K562 (cell line): ENCODE results near the gene PSMA8. TPM values are rescaled to one million over a fixed set of nuclear protein-coding genes. Genes with fewer than 3 reads are reported as not detected.

Source experiments
- ATAC-seq: fragments of 200-7000 bp; cut with Tn5 transposase; 3 replicates; pipeline ENCODE4 v1.9.1; 2020; ENCODE audit warnings: moderate library complexity
- BruUV-seq: library from RNA; stranded (reverse); fragments of 400-500 nt; replicated peaks from 2 replicates; lab custom pipeline; 2021; lab: Mats Ljungman, UMichigan
- CTCF ChIA-PET: fragments of 300-600 bp; formaldehyde crosslinking; extraction: SDS; loops from one replicate; lab custom pipeline; 2021; ENCODE audit warnings: low intra/inter-chr PET ratio; lab: Yijun Ruan, JAX
- POLR2A ChIA-PET: fragments of 300-600, 350-650 bp; sonication (Branson Sonifier 250); formaldehyde crosslinking; extraction: SDS; loops from one replicate; lab custom pipeline; 2021; ENCODE audit warnings: antibody characterized with exemption, inconsistent platforms; lab: Yijun Ruan, JAX
- DNase-seq, 4 experiments: peaks; one replicate each; pipeline versions ENCODE4 v3.0.0 to v3.0.0-alpha.2; 2011 to 2018; ENCODE audit warnings: low spot score in 3 of 4, mixed read lengths in 3 of 4; ENCODE audit errors: extremely low read depth in 1 of 4
- FAIRE-seq: peaks from 2 replicates; lab custom pipeline; 2011; peaks lifted over from hg19 to GRCh38; lab: Jason Lieb, UNC
- H2AFZ ChIP-seq: 2 replicates; pipeline ENCODE4 v1.6.0; 2011; ENCODE audit warnings: low read depth, low read length, control low read depth, inconsistent platforms
- H3K27ac ChIP-seq: fragments of 200-600 bp; 3 replicates; pipeline ENCODE4 v1.8.0; 2011; ENCODE audit warnings: low read depth, mild to moderate bottlenecking, control low read depth, inconsistent platforms, low read length, moderate library complexity, mixed read lengths; ENCODE audit errors: extremely low read depth
- H3K27me3 ChIP-seq, 2 experiments: fragments of 300-600 bp in 1 of 2; 2 replicates in 1 of 2; 3 replicates in 1 of 2; pipeline versions ENCODE4 v1.6.0 to v1.8.0; 2011; ENCODE audit warnings: inconsistent platforms in 2 of 2, low read length in 2 of 2, mild to moderate bottlenecking in 1 of 2, mixed read lengths in 1 of 2, moderate library complexity in 1 of 2; ENCODE audit not compliant: control insufficient read depth in 2 of 2, insufficient read depth in 2 of 2
- H3K36me3 ChIP-seq: fragments of 300-600 bp; 3 replicates; pipeline ENCODE4 v1.8.0; 2011; ENCODE audit warnings: mild to moderate bottlenecking, low read length, inconsistent platforms; ENCODE audit not compliant: control insufficient read depth, insufficient read depth
- H3K4me1 ChIP-seq, 2 experiments: fragments of 200-600 bp in 1 of 2; replicated peaks in 1 of 2; 2 replicates in 1 of 2; 3 replicates in 1 of 2; pipeline versions ENCODE4 v1.5.1 to v1.8.0; 2011; ENCODE audit warnings: inconsistent platforms in 2 of 2, low read length in 2 of 2, mild to moderate bottlenecking in 1 of 2, mixed read lengths in 1 of 2, moderate library complexity in 1 of 2; ENCODE audit not compliant: control insufficient read depth in 2 of 2, insufficient read depth in 2 of 2
- H3K4me2 ChIP-seq: 2 replicates; pipeline ENCODE4 v1.6.1; 2011; ENCODE audit warnings: low read length, control low read depth, inconsistent platforms, mixed read lengths; ENCODE audit not compliant: insufficient read depth
- H3K4me3 ChIP-seq: fragments of 200-600 bp; sonication (generic), shearing (Covaris generic); 2 replicates; pipeline ENCODE4 v1.5.1; 2016; ENCODE audit warnings: control low read depth, inconsistent platforms
- H3K79me2 ChIP-seq: fragments of 200-600 bp; 3 replicates; pipeline ENCODE4 v1.8.0; 2011; ENCODE audit warnings: low read length, inconsistent platforms; ENCODE audit not compliant: control insufficient read depth, insufficient read depth
- H3K9ac ChIP-seq, 2 experiments: 2 replicates each; pipeline versions ENCODE4 v1.6.0 to v1.6.1; 2011; ENCODE audit warnings: low read depth in 2 of 2, low read length in 2 of 2, control low read depth in 1 of 2, inconsistent platforms in 1 of 2, mild to moderate bottlenecking in 1 of 2, mixed read lengths in 1 of 2; ENCODE audit not compliant: insufficient read depth in 1 of 2
- H3K9me1 ChIP-seq: one replicate; pipeline ENCODE4 v1.6.0; 2011; ENCODE audit warnings: inconsistent platforms, mild to moderate bottlenecking, low read length, moderate library complexity; ENCODE audit not compliant: control insufficient read depth, insufficient read depth
- H3K9me3 ChIP-seq: replicated peaks from 2 replicates; pipeline ENCODE4 v1.5.1; 2011; ENCODE audit warnings: low read depth, low read length, inconsistent platforms; ENCODE audit not compliant: control insufficient read depth, insufficient read depth
- H4K20me1 ChIP-seq: replicated peaks from 2 replicates; pipeline ENCODE4 v1.6.1; 2011; ENCODE audit warnings: low read length, inconsistent platforms, mixed read lengths; ENCODE audit not compliant: control insufficient read depth, insufficient read depth
- ESRRA ChIP-seq: fragments of 450-650 bp; IDR thresholded peaks from 2 replicates; pipeline ENCODE4 v1.6.1; 2014; ENCODE audit warnings: low read depth, mild to moderate bottlenecking, moderate library complexity, borderline replicate concordance
- NFYB ChIP-seq: IDR thresholded peaks from 2 replicates; pipeline ENCODE4 v1.6.1; 2011; ENCODE audit warnings: mild to moderate bottlenecking, moderate library complexity; ENCODE audit not compliant: insufficient read length; ENCODE audit errors: extremely low read depth
- POLR3G ChIP-seq: IDR thresholded peaks from 2 replicates; pipeline ENCODE4 v1.6.1; 2011; ENCODE audit not compliant: insufficient read length, insufficient replicate concordance; ENCODE audit errors: extremely low read depth
- RHOXF2B ChIP-seq: fragments of 250-450 bp; sonication (Bioruptor Pico); conservative IDR thresholded peaks from 2 replicates; pipeline ENCODE4 v1.5.1; 2021
- TRIM28 ChIP-seq: fragments of 450-650 bp; IDR thresholded peaks from 2 replicates; pipeline ENCODE4 v1.6.1; 2017
- TSC22D4 ChIP-seq: fragments of 450-650 bp; IDR thresholded peaks from 2 replicates; pipeline ENCODE4 v1.6.1; 2016; ENCODE audit warnings: missing genetic modification characterization, missing biosample characterization, control low read depth
- ZNF12 ChIP-seq: sonication (generic); formaldehyde crosslinking; IDR thresholded peaks from 2 replicates; pipeline ENCODE4 v1.4.0; 2020; ENCODE audit warnings: mild to moderate bottlenecking, missing genetic modification reagents
- ZNF24 ChIP-seq: fragments of 450-650 bp; IDR thresholded peaks from 2 replicates; pipeline ENCODE4 v1.6.1; 2016
- ZSCAN29 ChIP-seq: fragments of 450-650 bp; IDR thresholded peaks from 2 replicates; pipeline ENCODE4 v1.6.1; 2017
- WGBS: fragments of 100-300 bp; shearing (Covaris generic); methylation state at CpG from one replicate; pipeline ENCODE4 v1.1.6; 2016; ENCODE audit warnings: low coverage, mixed read lengths; ENCODE audit not compliant: insufficient coverage; ENCODE audit errors: missing lambda C conversion rate; 5-methylcytosine and 5-hydroxymethylcytosine counted together
- in situ Hi-C: fragments of 300-500 bp; cut with MboI; formaldehyde crosslinking; loops from 4 replicates; pipeline ENCODE4 v1.15.0; 2018; ENCODE audit warnings: inconsistent platforms, mixed read lengths
- intact Hi-C: fragments of 100-400 bp; cut with micrococcal nuclease; formaldehyde crosslinking; loops from 2 replicates; pipeline ENCODE4 v1.14.2; 2022
- polyA plus RNA-seq, 8 experiments: library from polyadenylated mRNA; depleted of rRNA in 4 of 8; stranded (reverse) in 5 of 8; unstranded in 3 of 8; fragments of >200 nt; fragmentation: Nextera tagmentation in 2 of 8; fragmentation: Illumina TruSeq in 1 of 8; extraction: Ambion mirVana in 2 of 8; extraction: Trizol in 1 of 8; gene quantifications; 2 replicates each; pipeline versions ENCODE4 v1.2.1 to v1.2.3, GENCODE V29; 2011 to 2014; ENCODE audit warnings: inconsistent platforms in 1 of 8, missing spikeins in 1 of 8
- total RNA-seq, 7 experiments: library from RNA; depleted of rRNA in 6 of 7; stranded (reverse); fragments of >200 nt in 6 of 7; fragmentation: Illumina TruSeq in 2 of 7; extraction: Trizol in 2 of 7; gene quantifications; 2 replicates each; pipeline versions ENCODE4 v1.2.1 to v1.2.3, GENCODE V29; 2011 to 2021; ENCODE audit warnings: low replicate concordance in 1 of 7
- TF ChIP-seq, protein P1 (sequence below): sonication (generic); formaldehyde crosslinking; IDR thresholded peaks from 2 replicates; pipeline ENCODE4 v1.8.0; 2023; ENCODE audit warnings: mild to moderate bottlenecking, missing genetic modification reagents
- TF ChIP-seq, protein P2 (sequence below): fragments of 250-450 bp; sonication (Bioruptor Pico); IDR thresholded peaks from 2 replicates; pipeline ENCODE4 v1.4.0; 2020
- TF ChIP-seq, protein P3 (sequence below): fragments of 450-650 bp; formaldehyde crosslinking; IDR thresholded peaks from 2 replicates; pipeline ENCODE4 v1.4.0; 2022; ENCODE audit warnings: mild to moderate bottlenecking, moderate library complexity
- TF ChIP-seq, protein P4 (sequence below): sonication (generic); formaldehyde crosslinking; IDR thresholded peaks from 2 replicates; pipeline ENCODE4 v1.8.0; 2022; ENCODE audit warnings: mild to moderate bottlenecking, missing genetic modification reagents, borderline replicate concordance

Gene PSMA8
- total and polyA plus RNA-seq, 9 of the 15 experiments (the other 6 are each of a cell fraction or from before 2014, with no cell fraction given), result not detected

DNA sequence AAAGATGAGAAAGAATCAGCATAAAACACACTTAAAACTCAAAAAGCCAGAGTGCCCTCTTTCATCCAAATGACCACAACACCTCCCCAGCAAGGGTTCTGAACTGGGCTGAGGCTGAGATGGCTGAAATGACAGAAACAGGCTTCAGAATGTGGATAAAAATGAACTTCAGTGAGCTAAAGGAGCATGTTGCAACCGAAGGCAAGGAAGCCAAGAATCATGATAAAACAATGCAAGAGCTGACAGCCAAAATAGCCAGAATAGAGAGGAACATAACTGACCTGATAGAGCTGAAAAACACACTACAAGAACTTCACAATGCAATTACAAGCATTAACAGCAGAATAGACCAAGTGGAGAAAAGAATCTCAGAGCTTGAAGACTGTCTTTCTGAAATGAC lies 12.2 kb upstream of the PSMA8 start:
- CTCF ChIA-PET, result interaction anchor here (0.7 kb wide), 1 partner anchor 29 kb away, joined by 3 read pairs; no protein-coding TSS in a partner anchor
- POLR2A ChIA-PET, result interaction anchor here (0.7 to 2.3 kb wide), 2 partner anchors 21 to 23 kb away, joined by 3 to 7 read pairs; no protein-coding TSS in a partner anchor
- Histone ChIP-seq H3K79me2 (no peaks in the 10 kb centered on the region), H2AFZ (no peak overlapping the region), H3K4me1 (no peaks in the 10 kb centered on the region), H3K27me3 (peaks cover 0 to 16% of the 10 kb centered on the region in 2 experiments; a peak in 2 of 5 replicates), H3K9me1 (no peaks in the 10 kb centered on the region), H3K4me2 (no peak overlapping the region), H3K9me3 (no peaks in the 10 kb centered on the region), H3K9ac (no peak overlapping the region), H4K20me1 (no peaks in the 10 kb centered on the region), H3K27ac (no peak overlapping the region), H3K4me3 (no peak overlapping the region), H3K36me3 (no peaks in the 10 kb centered on the region)
- ATAC-seq (no peak), FAIRE-seq (no peak), DNase-seq (no peak)
- in situ Hi-C loops (no loop called here), intact Hi-C loops (no loop called here)
- no TSS peak for BruUV-seq
- TF ChIP-seq NFYB (no peak), RHOXF2B (no peak), ESRRA (no peak), ZSCAN29 (no peak), TSC22D4 (tag) (no peak), ZNF24 (no peak), ZNF12 (CRISPR knock-in tag) (no peak), TRIM28 (no peak), POLR3G (no peak)
- TF ChIP-seq, protein P1, sequence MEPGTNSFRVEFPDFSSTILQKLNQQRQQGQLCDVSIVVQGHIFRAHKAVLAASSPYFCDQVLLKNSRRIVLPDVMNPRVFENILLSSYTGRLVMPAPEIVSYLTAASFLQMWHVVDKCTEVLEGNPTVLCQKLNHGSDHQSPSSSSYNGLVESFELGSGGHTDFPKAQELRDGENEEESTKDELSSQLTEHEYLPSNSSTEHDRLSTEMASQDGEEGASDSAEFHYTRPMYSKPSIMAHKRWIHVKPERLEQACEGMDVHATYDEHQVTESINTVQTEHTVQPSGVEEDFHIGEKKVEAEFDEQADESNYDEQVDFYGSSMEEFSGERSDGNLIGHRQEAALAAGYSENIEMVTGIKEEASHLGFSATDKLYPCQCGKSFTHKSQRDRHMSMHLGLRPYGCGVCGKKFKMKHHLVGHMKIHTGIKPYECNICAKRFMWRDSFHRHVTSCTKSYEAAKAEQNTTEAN, result no peak
- TF ChIP-seq, protein P2, sequence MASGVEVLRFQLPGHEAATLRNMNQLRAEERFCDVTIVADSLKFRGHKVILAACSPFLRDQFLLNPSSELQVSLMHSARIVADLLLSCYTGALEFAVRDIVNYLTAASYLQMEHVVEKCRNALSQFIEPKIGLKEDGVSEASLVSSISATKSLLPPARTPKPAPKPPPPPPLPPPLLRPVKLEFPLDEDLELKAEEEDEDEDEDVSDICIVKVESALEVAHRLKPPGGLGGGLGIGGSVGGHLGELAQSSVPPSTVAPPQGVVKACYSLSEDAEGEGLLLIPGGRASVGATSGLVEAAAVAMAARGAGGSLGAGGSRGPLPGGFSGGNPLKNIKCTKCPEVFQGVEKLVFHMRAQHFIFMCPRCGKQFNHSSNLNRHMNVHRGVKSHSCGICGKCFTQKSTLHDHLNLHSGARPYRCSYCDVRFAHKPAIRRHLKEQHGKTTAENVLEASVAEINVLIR, result no peak
- TF ChIP-seq, protein P3, sequence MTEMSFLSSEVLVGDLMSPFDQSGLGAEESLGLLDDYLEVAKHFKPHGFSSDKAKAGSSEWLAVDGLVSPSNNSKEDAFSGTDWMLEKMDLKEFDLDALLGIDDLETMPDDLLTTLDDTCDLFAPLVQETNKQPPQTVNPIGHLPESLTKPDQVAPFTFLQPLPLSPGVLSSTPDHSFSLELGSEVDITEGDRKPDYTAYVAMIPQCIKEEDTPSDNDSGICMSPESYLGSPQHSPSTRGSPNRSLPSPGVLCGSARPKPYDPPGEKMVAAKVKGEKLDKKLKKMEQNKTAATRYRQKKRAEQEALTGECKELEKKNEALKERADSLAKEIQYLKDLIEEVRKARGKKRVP (CRISPR knock-in tag), result no peak
- TF ChIP-seq, protein P4, sequence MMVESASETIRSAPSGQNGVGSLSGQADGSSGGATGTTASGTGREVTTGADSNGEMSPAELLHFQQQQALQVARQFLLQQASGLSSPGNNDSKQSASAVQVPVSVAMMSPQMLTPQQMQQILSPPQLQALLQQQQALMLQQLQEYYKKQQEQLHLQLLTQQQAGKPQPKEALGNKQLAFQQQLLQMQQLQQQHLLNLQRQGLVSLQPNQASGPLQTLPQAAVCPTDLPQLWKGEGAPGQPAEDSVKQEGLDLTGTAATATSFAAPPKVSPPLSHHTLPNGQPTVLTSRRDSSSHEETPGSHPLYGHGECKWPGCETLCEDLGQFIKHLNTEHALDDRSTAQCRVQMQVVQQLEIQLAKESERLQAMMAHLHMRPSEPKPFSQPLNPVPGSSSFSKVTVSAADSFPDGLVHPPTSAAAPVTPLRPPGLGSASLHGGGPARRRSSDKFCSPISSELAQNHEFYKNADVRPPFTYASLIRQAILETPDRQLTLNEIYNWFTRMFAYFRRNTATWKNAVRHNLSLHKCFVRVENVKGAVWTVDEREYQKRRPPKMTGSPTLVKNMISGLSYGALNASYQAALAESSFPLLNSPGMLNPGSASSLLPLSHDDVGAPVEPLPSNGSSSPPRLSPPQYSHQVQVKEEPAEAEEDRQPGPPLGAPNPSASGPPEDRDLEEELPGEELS, result no peak
- 0% methylated on average over 1 of the region's 1 CpG for WGBS
